Measurements from ENCODE around the gene PHF12.
"Not testable (repeated sequence)": the region's sequence is repeated elsewhere in the genome, so short reads cannot be mapped to it uniquely, and the experiment has no call there.

The PHF12 gene

DNA sequence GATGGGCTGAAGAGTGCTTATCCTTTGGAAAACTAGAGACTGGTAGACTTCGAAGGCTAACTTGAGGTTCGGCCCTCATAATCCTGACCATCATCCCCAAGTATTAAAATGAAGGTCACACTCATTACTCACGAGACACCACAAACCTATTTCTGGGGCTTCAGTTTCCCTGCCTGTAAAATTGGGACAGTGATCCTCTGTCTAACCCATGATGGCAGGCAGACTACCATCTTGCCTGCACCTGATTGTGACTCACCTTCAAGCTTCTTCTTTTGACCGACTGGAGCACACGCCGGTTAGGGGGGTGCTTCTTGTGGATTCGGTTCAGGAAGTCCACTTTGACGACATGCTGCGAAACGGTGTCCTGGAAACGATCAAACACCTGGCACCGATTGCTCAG is 34.3 kb downstream of the PHF12 start:
- H3K36me3 Mint-ChIP-seq (ENCODE audit: low read depth) = peaks cover 70% of the 10 kb centered on the region
- H3K27me3 Mint-ChIP-seq (ENCODE audit: low read depth) = no peaks in the 10 kb centered on the region
- no peak overlapping the region for H3K27ac Mint-ChIP-seq
- peaks cover 12% of the 10 kb centered on the region for H3K4me1 Mint-ChIP-seq (ENCODE audit: low read depth)
- no peak overlapping the region for H3K4me3 Mint-ChIP-seq
- H3K9me3 Mint-ChIP-seq = no peaks in the 10 kb centered on the region

DNA sequence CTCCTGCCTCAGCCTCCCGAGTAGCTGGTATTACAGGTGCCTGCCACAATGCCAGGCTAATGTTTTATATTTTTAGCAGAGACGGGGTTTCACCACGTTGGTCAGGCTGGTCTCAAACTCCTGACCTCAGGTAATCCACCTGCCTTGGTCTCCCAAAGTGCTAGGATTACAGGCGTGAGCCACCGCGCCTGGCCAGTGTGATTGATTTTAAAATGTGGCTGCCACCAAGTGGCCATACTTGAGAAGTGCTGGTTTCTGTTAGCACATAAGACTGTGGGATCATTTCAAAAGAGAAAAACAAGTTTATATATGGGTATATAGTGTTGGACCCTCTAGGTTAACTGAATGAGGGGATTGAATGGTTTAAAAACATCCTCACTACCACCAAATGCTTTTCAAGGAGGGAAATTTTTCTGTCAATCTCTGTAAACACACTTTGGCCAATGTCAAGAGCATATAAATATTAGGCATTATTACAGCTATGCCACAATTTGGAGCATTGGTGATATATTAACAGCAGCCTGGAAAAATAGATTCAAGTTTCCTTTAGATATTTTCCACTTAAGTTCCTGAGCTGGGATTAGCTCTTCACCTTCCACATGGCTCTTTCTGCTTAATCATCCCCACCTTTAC is 34.9 kb downstream of the PHF12 start:
- Mint-ChIP-seq H3K27ac (peak overlapping the region; percentile 62), H3K27me3 (ENCODE audit: low read depth) (no peaks in the 10 kb centered on the region), H3K4me3 (no peak overlapping the region), H3K4me1 (ENCODE audit: low read depth) (peaks cover 10% of the 10 kb centered on the region), H3K9me3 (no peaks in the 10 kb centered on the region), H3K36me3 (ENCODE audit: low read depth) (peaks cover 68% of the 10 kb centered on the region)

DNA sequence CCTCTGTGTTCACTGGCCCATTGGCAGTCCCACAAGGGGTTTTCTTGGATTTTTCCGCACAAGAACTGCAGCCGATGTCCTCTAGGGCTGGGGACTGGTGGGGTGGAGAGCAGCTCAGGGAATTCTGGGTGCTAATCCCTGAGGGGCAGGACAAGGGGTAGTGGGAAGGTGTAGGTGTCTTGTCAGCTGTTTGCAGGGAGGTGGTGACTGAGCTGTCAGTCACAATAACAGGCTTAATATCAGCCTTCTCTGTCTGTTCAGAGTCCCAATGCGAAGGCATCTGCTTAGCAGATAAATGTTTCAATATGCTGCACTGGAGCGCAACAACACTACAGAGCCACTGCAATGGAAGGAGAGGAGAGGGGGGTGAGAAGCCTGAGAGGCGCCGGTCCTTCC is 38.4 kb downstream of the PHF12 start:
- Mint-ChIP-seq H3K27me3 (ENCODE audit: low read depth) (no peaks in the 10 kb centered on the region), H3K36me3 (ENCODE audit: low read depth) (peaks cover 69% of the 10 kb centered on the region), H3K9me3 (no peaks in the 10 kb centered on the region), H3K27ac (no peak overlapping the region), H3K4me3 (no peak overlapping the region), H3K4me1 (ENCODE audit: low read depth) (peaks cover 10% of the 10 kb centered on the region)

DNA sequence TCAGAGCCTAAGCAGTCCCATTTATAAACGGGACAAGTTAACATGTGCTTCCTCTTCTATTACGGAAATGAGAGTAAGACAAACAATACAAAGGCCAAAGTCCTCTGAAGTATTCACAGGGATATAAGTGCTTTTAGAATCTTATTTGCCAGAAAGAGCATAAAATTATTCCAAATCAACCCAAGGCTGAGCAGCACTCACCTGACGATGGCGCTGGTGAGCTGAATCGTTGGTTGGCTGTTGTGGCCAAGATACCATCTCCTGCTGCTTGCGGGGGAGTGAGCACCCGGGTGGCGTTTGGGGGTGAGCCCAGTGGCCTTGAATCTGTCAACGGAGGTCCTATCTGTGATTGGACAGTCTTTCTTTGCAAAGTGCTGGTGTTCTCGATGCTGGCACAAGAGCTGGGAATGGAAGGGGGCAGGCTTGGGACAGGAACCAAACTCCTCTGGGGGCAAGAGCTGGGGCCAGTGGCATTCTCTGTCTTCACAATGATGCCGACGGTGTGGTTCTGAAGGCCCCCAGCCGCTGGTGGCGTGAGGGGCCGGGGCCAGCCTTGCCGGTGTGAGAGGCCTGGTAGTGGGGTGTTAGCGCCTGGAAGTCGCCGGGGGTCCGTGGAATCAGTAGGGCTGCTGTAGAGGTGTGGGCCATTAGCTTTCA is 38.9 kb downstream of the PHF12 start:
- peaks cover 67% of the 10 kb centered on the region for H3K36me3 Mint-ChIP-seq (ENCODE audit: low read depth)
- no peak overlapping the region for H3K4me3 Mint-ChIP-seq
- no peaks in the 10 kb centered on the region for H3K9me3 Mint-ChIP-seq
- H3K27me3 Mint-ChIP-seq (ENCODE audit: low read depth) = no peaks in the 10 kb centered on the region
- H3K27ac Mint-ChIP-seq = no peak overlapping the region
- H3K4me1 Mint-ChIP-seq (ENCODE audit: low read depth) = peaks cover 10% of the 10 kb centered on the region

DNA sequence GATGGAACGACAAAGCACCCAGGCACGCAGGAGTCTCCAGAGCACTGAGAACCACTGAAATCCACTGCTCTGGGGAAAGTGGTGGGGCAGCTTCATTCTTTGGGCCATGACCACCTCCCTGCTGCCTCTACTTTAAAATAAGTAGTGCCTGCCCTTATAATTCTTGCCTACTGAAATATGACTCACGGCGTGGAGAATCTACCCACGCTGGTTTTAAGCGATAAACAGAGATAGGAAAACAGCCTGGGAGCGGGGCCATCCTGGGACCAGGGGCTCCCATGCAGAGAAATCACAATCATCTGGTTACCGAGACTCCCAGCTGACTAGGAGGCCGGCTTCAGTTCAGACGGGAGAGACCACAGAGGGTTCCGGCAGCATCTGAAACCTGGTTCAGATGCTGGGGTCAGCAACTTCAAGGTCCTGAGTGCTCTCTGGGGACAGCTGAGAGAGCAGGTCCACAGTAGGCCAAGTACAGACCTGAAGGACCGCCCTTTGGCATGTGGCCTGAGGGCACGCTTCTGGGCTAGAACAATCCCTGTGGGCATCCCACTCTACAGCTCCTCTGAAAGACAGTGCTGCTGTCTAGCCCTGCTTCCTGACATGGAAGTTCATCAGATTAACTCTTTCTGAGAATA is 39.8 kb downstream of the PHF12 start:
- Mint-ChIP-seq H3K27ac (no peak overlapping the region), H3K27me3 (ENCODE audit: low read depth) (no peaks in the 10 kb centered on the region), H3K9me3 (no peaks in the 10 kb centered on the region), H3K4me1 (ENCODE audit: low read depth) (peaks cover 10% of the 10 kb centered on the region), H3K4me3 (no peak overlapping the region), H3K36me3 (ENCODE audit: low read depth) (peaks cover 66% of the 10 kb centered on the region)

DNA sequence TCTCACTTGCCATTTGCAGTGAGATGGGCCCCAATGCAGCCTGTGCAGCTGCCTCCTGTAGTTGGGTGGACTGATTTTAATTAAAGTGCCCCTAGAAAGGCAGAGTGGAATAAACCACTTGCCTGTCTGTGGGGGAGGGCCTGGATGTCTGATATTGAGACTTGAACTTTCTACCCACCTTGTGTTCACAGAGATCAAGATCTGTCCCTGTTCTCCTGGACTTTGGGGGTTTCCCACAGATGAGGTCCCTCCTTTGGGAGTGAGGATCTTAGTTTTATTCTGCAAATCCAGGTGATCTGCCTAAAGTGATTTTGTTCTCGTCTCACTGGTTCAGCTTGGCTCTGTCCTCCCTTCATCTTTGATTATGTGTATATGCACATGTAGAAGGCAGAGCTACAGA is 40.8 kb downstream of the PHF12 start:
- Mint-ChIP-seq H3K36me3 (ENCODE audit: low read depth) (peaks cover 61% of the 10 kb centered on the region), H3K4me3 (no peak overlapping the region), H3K27me3 (ENCODE audit: low read depth) (no peaks in the 10 kb centered on the region), H3K4me1 (ENCODE audit: low read depth) (peaks cover 6% of the 10 kb centered on the region), H3K9me3 (no peaks in the 10 kb centered on the region), H3K27ac (no peak overlapping the region)

DNA sequence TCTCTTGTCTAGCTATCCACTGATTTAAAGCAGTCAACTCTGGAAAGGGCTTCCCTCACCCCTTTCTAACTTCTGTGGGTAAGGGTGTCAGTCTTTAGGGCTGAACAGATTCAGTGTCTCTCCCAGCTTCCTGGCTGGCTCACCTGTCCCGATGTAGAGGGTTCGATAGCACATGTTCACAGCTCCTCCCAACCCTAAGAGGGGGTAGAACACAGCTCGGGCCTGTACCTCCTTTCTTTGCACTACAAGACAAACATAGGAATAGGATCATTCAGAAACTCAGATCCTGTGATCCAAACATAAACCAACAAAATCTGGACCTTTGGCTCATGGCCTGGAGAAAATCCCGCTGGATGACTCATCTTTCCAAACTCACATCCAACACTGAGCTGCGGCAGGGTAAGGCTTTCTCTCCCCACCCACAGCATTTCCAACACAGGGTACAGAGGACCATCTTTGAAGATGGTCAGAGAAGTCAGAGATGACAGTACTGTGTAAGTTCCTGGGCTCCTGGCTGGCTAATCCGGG is 42.6 kb downstream of the PHF12 start:
- Mint-ChIP-seq H3K4me3 (no peak overlapping the region), H3K9me3 (no peaks in the 10 kb centered on the region), H3K27ac (no peak overlapping the region), H3K36me3 (ENCODE audit: low read depth) (peaks cover 55% of the 10 kb centered on the region), H3K27me3 (ENCODE audit: low read depth) (no peaks in the 10 kb centered on the region), H3K4me1 (ENCODE audit: low read depth) (no peaks in the 10 kb centered on the region)

DNA sequence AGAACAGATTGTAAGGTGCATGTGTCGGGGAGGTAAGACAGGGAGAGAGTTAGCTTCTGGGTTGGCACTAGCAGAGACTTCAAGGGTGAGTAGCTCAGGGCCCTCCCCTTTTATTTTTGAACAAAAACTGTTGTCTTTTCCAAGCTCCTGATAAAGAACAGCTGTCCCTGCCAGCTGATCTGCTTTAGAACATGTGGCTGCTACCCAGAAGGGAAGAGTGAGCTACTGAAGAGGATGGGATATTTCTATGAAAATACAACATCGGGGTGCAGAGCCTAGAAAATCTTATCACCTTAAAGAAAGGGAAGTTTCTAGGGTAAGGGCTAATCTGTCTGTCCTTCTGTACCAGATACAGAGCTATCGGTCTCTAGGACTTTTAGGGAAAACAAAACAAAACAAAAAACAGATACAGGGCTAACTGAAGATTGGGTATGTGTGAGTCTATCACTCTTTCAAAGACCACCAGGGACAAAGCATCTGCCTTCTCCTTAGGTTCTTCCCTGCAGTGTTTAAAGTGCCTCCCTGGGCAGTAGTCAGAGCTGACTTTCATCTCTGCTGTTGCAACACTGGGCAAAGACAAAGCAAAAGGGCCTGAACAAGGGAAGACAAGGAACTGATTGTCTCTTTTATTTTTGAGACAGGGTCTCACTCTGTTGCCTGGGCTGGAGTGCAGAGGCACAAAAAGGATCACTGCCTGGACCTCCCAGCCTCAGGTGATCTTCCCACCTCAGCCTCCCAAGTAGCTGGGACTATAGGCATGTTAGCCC is 43.4 kb downstream of the PHF12 start:
- Mint-ChIP-seq H3K27me3 (ENCODE audit: low read depth) (no peaks in the 10 kb centered on the region), H3K27ac (no peak overlapping the region), H3K4me1 (ENCODE audit: low read depth) (peaks cover 4% of the 10 kb centered on the region), H3K9me3 (no peaks in the 10 kb centered on the region), H3K36me3 (ENCODE audit: low read depth) (peaks cover 49% of the 10 kb centered on the region), H3K4me3 (no peak overlapping the region)

DNA sequence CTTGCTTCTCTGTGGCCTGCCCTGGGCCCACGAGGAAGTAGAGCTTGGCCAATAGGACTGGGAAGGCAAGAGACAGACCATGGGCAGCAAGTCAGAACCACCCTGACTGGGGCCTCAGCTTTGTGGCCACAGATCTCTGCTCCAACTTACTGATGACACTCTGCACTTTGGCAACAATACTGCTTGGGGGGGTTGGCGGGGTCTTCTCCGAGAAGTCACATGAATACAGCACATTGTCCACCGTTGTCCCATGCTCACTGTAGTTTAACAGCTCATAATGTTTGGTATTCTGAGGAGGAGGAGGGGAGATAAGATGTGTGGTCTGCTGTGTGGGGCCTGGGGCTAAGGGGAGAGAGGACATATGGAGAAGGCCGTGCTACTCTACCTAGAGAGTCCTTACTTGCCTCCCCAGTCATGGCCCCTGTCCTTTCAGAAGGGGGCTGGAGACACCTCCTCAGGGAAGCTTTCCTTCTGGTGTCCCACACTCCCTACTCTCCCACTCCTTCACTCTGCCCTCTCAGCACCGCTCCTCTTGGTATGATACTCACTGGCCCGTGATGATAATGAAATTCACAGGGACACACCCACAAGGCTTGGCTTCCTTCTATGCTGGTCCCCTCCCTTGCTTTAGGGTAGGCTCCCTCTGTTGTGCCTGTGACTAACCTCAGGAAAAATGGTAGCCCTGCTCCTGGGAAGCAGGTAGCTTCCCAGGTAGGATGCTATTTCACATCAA is 44.4 kb downstream of the PHF12 start:
- Mint-ChIP-seq H3K9me3 (no peaks in the 10 kb centered on the region), H3K4me1 (ENCODE audit: low read depth) (peaks cover 8% of the 10 kb centered on the region), H3K4me3 (no peak overlapping the region), H3K36me3 (ENCODE audit: low read depth) (peaks cover 42% of the 10 kb centered on the region), H3K27me3 (ENCODE audit: low read depth) (no peaks in the 10 kb centered on the region), H3K27ac (no peak overlapping the region)

DNA sequence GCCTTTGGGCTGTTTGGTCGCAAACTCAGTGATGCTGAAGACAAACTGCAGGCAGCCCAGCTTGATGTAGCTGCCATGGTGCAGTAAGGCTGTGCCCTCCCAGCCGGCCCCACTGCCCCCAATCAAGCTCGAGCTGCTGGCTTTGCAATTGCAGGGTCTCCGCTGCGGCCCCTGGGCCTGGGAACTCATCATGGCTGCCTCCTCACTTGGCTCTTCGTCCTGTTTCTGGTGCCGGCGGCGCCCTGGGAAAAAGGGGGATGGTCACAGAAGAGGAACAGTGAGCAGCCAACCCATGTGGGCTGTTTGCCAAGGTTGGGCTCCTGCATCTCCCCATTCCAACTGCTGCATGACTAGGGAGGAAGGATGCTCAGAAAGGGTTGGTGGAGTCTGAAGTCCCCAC is 45.0 kb downstream of the PHF12 start:
- Mint-ChIP-seq H3K27me3 (ENCODE audit: low read depth) (no peaks in the 10 kb centered on the region), H3K27ac (no peak overlapping the region), H3K4me3 (no peak overlapping the region), H3K4me1 (ENCODE audit: low read depth) (peaks cover 13% of the 10 kb centered on the region), H3K9me3 (no peaks in the 10 kb centered on the region), H3K36me3 (ENCODE audit: low read depth) (peaks cover 45% of the 10 kb centered on the region)

DNA sequence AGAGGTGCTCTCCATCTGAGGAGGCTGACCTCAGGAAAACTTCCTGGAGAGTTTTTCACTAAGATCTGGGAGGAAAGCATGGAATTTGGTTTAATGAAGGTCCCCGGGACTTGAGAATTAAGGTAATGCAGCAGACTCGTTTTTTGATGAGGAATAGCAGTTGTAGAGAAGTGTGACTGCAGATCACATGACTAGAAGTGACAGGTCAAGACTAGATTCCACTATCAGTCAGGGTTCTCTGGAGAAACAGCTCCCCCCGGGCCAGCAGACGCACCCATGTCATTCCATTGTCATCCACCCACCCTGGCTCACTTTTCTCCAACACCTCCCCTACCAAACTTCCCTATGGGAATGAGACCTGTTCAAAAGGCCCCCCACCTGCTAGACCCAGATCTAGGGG is 46.5 kb downstream of the PHF12 start:
- Mint-ChIP-seq H3K36me3 (ENCODE audit: low read depth) (peaks cover 41% of the 10 kb centered on the region), H3K4me1 (ENCODE audit: low read depth) (peaks cover 19% of the 10 kb centered on the region), H3K27me3 (ENCODE audit: low read depth) (no peaks in the 10 kb centered on the region), H3K4me3 (no peak overlapping the region), H3K27ac (no peak overlapping the region), H3K9me3 (no peaks in the 10 kb centered on the region)

DNA sequence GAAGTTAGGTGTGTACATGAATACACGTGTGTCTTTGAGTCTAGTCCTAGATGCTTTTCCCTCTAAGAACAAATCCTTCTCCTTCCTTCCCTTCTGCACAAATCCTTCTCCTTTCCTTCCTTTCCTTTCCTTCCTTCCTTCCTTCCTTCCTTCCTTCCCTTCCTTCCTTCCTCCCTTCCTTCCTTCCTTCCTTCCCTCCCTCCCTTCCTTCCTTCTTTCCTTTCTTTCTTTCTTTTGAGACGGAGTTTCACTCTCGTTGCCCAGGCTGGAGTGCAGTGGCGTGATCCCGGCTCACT is 47.8 kb downstream of the PHF12 start:
- H3K27me3 Mint-ChIP-seq (ENCODE audit: low read depth); H3K9me3 Mint-ChIP-seq: not testable (repeated sequence)
- Mint-ChIP-seq H3K27ac (peak overlapping the region; percentile 73), H3K36me3 (ENCODE audit: low read depth) (peaks cover 42% of the 10 kb centered on the region), H3K4me3 (peak overlapping the region; percentile 93), H3K4me1 (ENCODE audit: low read depth) (peaks cover 29% of the 10 kb centered on the region)

DNA sequence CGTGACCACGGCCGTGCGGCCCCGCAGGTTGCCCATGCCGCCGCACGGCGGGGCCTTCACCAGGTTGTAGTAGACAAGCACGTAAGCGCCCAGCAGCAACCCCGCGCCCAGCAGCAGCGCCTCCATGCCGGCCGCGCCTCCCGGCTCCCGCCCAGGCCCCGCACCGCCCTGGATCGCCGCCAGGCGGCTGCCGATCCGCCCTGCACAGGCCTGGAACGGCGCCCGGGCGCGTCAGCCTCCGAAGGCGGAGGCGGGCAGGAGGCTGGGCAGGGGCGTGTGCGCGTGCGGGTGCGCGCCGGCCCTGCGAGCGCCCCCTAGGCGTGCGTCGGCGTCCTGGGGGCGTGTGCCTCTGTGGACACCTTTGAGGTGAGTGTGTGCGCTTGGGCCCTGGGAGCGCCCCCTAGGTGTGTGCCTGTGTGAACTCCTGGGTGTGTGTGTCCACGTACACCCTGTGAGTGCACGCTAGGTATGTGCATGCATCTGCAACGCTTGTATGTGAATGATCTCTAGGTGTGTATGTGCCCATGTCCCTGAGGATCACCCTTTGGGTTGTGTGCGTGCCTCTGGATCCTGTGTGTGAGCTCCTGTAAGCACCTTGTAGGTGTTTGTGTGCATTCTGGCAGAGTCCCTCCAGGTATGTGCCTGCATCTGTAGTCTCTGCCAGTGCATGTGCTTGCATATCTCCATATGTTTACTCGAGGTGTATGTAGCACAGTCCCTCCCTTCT is 48.3 kb downstream of the PHF12 start, which contains the start of gene DHRS13:
Gene DHRS13 (minus strand): TSS at position 261 of the 727 bp plus-strand sequence. CDS start 135 bp downstream, at position 126.
- H3K4me1 Mint-ChIP-seq (ENCODE audit: low read depth) = peaks cover 31% of the 10 kb centered on the region
- H3K4me3 Mint-ChIP-seq = peak within 1 kb of the TSS; percentile 93
- H3K36me3 Mint-ChIP-seq (ENCODE audit: low read depth) = peaks cover 45% of the 10 kb centered on the region
- peak within 1 kb of the TSS; percentile 90 for H3K27ac Mint-ChIP-seq
- H3K9me3 Mint-ChIP-seq = no peaks in the 10 kb centered on the region
- H3K27me3 Mint-ChIP-seq (ENCODE audit: low read depth) = no peaks in the 10 kb centered on the region

Data from T-helper 1 cell treated with Interleukin-12 subunit alpha and Interleukin-12 subunit beta and Interleukin-4 antibody, amounts not matched to agents 30 μg/mL and 1 μg/mL, for 36 hours (primary cell).